ENCODE data around the gene ST6GALNAC6. TPM values are rescaled to one million over a fixed set of nuclear protein-coding genes. Genes with fewer than 3 reads are reported as not detected.
"Not testable (repeated sequence)": the region's sequence is repeated elsewhere in the genome, so short reads cannot be mapped to it uniquely, and the experiment has no call there.

Gene ST6GALNAC6
- total and polyA plus RNA-seq, 9 donors: 35.9 to 60.6 (median 49.0) TPM

DNA sequence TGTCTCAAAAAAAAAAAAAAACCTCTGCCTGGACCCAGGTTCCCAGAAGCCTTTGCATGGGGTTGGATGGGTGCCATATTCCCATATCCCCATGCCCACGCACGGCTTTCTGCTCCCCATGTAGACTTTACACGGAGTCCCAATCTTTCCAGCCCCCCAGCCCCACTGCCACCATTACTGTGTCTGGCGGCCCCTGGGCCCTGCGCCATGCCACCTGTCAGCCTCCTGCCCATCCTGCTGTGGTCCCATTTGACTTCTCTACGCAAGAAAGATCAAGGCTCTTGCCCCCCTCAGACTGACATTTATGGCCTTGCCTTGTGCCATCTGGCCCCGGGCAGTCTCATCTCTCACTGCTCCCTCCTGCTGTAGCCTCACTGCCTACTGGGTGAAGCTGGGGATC is 15.4 kb downstream of the ST6GALNAC6 start:
- Histone ChIP-seq H3K4me3 (ENCODE audit: low read length) (no peak overlapping the region), H3K36me3 (ENCODE audit: control insufficient read depth, insufficient read depth, low read length) (peaks cover 45% of the 10 kb centered on the region), H3K27ac (ENCODE audit: low read length) (no peak overlapping the region), H3K4me1 (ENCODE audit: control insufficient read depth, insufficient read depth, low read length) (peaks cover 32% of the 10 kb centered on the region), H3K9me3 (replicated peaks; ENCODE audit: control insufficient read depth, low read depth, low read length) (no peaks in the 10 kb centered on the region), H3K27me3 (ENCODE audit: control insufficient read depth, insufficient read depth, low read length) (no peaks in the 10 kb centered on the region)
- WGBS (ENCODE audit: insufficient coverage): 68% methylated on average over 7 of the region's 7 CpGs
- DNase-seq: no peak

DNA sequence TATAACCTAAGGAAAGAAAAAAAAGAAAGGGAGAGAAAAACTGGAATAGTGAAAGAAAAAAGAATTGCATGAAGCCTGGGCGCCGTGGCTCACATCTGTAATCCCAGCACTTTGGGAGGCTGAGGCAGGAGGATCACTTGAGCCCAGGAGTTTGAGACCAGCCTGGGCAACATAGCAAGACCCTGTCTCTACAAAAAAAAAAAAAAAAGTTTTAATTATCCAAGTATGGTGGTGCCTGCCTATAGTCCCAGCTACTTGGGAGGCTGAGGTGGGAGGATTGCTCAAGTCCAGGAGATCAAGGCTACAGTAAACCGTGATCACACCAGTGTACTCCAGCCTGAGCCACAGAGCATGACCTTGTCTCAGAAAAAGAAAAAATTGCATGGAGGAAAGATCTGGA is 17.7 kb downstream of the ST6GALNAC6 start:
- not testable (repeated sequence) for H3K9me3 ChIP-seq (replicated peaks; ENCODE audit: control insufficient read depth, low read depth, low read length); H3K4me3 ChIP-seq (ENCODE audit: low read length); DNase-seq; H3K27me3 ChIP-seq (ENCODE audit: control insufficient read depth, insufficient read depth, low read length); H3K27ac ChIP-seq (ENCODE audit: low read length)
- no CpG with 5 or more reads among the region's 3 CpGs for WGBS (ENCODE audit: insufficient coverage)
- H3K36me3 ChIP-seq (ENCODE audit: control insufficient read depth, insufficient read depth, low read length): peaks cover 32% of the 10 kb centered on the region
- peaks cover 50% of the 10 kb centered on the region for H3K4me1 ChIP-seq (ENCODE audit: control insufficient read depth, insufficient read depth, low read length)

DNA sequence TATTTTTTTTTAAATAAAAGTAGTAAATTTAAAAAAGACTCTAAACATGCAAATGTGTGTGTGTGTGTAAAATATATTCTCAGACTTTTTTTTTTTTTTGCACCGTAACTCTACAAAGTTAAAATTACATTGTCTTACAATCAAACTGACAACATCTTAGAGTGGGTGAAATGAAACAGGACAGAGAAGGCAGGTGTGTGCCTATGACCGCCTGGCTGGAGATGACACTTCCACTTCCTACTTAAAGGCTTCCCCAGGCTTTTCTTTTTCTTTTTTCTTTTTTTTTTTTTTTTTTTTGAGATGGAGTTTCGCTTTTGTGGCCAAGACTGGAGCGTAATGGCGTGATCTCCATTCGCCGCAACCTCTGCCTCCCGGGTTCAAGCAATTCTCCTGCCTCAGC is 19.3 kb downstream of the ST6GALNAC6 start:
- no peak overlapping the region for H3K4me3 ChIP-seq (ENCODE audit: low read length)

DNA sequence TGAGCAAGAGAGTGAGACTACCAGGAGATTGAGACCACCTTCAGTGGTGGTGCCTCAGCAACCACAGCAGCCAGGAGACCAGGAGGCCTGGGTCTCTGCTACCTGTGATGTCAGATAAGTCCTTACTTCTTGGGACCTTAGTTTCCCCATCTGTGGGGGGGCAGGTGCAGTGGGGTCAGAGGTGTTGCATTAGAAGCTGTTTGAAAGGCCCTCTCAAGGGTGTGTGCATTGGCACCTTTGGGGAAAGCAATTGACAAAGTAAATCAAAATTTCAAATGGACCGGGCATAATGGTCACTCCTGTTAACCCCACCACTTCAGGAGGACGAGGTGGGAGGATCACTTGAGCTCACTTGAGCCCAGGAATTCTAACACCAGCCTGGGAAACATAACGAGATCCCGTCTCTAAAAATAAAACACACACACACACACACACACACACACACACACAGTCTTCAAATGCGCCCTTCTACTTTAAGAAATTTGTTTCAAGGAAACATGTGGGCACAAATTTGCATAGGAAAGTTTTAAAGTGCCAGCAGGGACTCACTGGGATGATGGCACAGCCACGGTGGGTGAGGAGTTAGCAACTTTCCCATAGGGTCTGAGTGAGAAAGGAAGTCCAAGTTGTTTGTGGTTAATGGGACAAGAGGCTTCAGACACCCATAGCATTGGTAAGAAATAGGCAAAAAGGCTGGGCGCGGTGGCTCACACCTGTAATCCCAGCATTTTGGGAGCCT is 20.6 kb downstream of the ST6GALNAC6 start:
- H3K9me3 ChIP-seq (replicated peaks; ENCODE audit: control insufficient read depth, low read depth, low read length): no peaks in the 10 kb centered on the region
- no peak overlapping the region for H3K4me3 ChIP-seq (ENCODE audit: low read length)
- H3K27ac ChIP-seq (ENCODE audit: low read length): peak overlapping the region; percentile 82
- WGBS (ENCODE audit: insufficient coverage): 70% methylated on average over 2 of the region's 8 CpGs
- H3K27me3 ChIP-seq (ENCODE audit: control insufficient read depth, insufficient read depth, low read length): no peaks in the 10 kb centered on the region
- peaks cover 11% of the 10 kb centered on the region for H3K36me3 ChIP-seq (ENCODE audit: control insufficient read depth, insufficient read depth, low read length)
- no peak for DNase-seq
- peaks cover 54% of the 10 kb centered on the region for H3K4me1 ChIP-seq (ENCODE audit: control insufficient read depth, insufficient read depth, low read length)

More for the DNA sequence above, 19.3 kb downstream of the ST6GALNAC6 start:
- DNase-seq: no peak
- H3K4me1 ChIP-seq (ENCODE audit: control insufficient read depth, insufficient read depth, low read length): peaks cover 54% of the 10 kb centered on the region
- H3K27ac ChIP-seq (ENCODE audit: low read length): no peak overlapping the region
- H3K9me3 ChIP-seq (replicated peaks; ENCODE audit: control insufficient read depth, low read depth, low read length): no peaks in the 10 kb centered on the region
- no CpG with 5 or more reads among the region's 8 CpGs for WGBS (ENCODE audit: insufficient coverage)
- no peaks in the 10 kb centered on the region for H3K27me3 ChIP-seq (ENCODE audit: control insufficient read depth, insufficient read depth, low read length)
- H3K36me3 ChIP-seq (ENCODE audit: control insufficient read depth, insufficient read depth, low read length): peaks cover 17% of the 10 kb centered on the region

DNA sequence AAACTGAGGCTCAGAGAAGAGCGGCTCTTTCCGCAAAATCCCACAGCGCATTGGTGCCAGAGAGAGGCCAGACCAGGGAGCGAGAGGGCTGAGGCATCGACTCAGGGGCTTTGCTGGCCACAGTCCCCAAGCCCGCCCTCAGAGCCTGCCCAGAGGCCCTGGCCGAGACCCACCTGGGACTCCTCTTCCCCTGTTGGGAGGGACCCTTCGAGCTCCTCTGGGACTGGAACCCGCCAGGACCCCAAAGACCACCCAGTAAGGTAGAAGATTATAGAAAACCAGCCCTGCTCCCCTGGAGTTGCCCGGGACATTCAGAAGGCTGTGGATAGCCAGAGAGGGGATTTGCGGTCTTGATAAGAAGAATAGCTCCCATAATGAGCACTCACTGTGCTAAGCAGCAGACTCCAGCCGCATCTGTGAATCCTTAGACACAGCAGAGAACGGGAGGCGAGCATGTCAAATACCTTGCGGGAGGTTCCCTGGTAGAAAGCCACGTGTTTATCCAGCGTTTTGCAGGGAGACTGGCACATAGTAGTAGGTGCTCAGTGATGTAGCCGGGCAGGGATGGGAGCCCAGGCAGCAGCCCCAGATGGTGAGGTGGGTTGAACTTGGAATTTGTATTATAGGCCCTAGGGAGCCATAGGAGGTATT is 21.3 kb downstream of the ST6GALNAC6 start:
- WGBS (ENCODE audit: insufficient coverage): 29% methylated on average over 12 of the region's 18 CpGs
- DNase-seq: no peak
- Histone ChIP-seq H3K4me1 (ENCODE audit: control insufficient read depth, insufficient read depth, low read length) (peaks cover 60% of the 10 kb centered on the region), H3K9me3 (replicated peaks; ENCODE audit: control insufficient read depth, low read depth, low read length) (no peaks in the 10 kb centered on the region), H3K27ac (ENCODE audit: low read length) (peak overlapping the region; percentile 82), H3K36me3 (ENCODE audit: control insufficient read depth, insufficient read depth, low read length) (peaks cover 14% of the 10 kb centered on the region), H3K4me3 (ENCODE audit: low read length) (peak overlapping the region; percentile 58), H3K27me3 (ENCODE audit: control insufficient read depth, insufficient read depth, low read length) (no peaks in the 10 kb centered on the region)

DNA sequence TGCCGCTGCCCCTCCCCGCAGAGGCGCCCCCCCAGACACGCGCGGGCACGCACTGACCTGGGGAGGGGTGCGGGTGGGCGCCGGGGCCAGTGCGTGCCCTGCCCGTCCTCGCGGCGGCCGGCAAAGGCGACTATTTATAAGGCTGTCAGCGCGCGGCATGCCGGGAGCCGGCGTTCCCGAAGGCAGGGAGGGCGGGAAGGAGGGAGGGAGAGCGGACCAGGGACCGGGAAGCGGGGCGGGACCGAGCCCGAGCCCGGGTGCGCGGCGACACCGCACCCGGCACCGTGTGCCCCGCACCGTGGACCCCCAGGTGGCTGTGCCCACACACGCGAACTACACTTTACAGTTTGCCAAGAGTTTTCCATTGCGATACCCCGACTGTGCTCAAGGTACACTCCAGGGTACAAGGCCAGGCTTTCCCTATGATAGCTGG is 21.8 kb downstream of the ST6GALNAC6 start, which contains the start of gene AK1:
Gene AK1 (minus strand): TSS at position 110 of the 433 bp plus-strand sequence. CDS start 3,058 bp downstream, outside the sequence.
- H3K27ac ChIP-seq (ENCODE audit: low read length): peak within 1 kb of the TSS; percentile 92
- peaks cover 14% of the 10 kb centered on the region for H3K36me3 ChIP-seq (ENCODE audit: control insufficient read depth, insufficient read depth, low read length)
- H3K4me3 ChIP-seq (ENCODE audit: low read length): peak within 1 kb of the TSS; percentile 59
- H3K4me1 ChIP-seq (ENCODE audit: control insufficient read depth, insufficient read depth, low read length): peaks cover 60% of the 10 kb centered on the region
- no peaks in the 10 kb centered on the region for H3K27me3 ChIP-seq (ENCODE audit: control insufficient read depth, insufficient read depth, low read length)
- WGBS (ENCODE audit: insufficient coverage): 2% methylated on average over 42 of the region's 44 CpGs
- no peaks in the 10 kb centered on the region for H3K9me3 ChIP-seq (replicated peaks; ENCODE audit: control insufficient read depth, low read depth, low read length)
- DNase-seq: peak; percentile 84

DNA sequence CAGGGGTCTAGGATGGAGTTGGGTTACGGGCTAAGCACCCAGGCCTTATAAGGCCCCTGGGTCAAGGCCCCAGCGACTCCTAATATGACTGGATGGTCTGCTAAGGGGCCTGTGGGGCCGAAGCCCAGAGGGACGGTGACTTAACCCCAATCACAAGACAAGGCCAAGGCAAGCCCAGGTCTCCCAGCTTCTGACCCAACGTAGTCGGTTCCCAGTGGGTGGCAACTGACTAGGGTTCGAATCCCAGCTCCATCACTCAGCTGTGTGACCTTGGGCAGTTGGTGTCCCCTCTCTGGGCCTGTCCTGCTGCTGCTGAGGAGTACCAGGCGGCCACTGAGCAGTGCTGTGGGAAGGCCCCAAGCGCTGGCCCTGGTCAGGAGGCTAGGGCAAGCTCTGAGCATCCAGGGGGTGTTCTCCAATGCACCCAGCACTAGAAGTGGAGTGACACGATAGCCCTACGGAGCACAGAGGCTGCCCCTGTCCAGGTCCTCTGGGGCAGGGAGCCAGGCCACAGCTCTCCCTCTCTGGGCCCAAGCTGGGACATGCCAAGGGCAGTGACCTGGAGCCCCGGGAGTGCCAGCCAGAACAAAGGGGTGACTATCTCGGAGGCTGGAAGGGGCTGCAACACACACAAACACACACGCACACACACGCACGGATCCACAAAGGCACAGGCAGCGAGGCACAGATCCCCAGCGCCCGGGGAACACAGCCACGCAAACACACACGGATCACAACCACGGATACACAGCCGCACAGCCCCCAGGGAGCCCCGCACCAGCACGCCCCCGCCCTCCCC is 22.4 kb downstream of the ST6GALNAC6 start:
- Histone ChIP-seq H3K36me3 (ENCODE audit: control insufficient read depth, insufficient read depth, low read length) (peaks cover 19% of the 10 kb centered on the region), H3K4me1 (ENCODE audit: control insufficient read depth, insufficient read depth, low read length) (peaks cover 59% of the 10 kb centered on the region), H3K27ac (ENCODE audit: low read length) (peak overlapping the region; percentile 92), H3K27me3 (ENCODE audit: control insufficient read depth, insufficient read depth, low read length) (no peaks in the 10 kb centered on the region), H3K9me3 (replicated peaks; ENCODE audit: control insufficient read depth, low read depth, low read length) (no peaks in the 10 kb centered on the region), H3K4me3 (ENCODE audit: low read length) (peak overlapping the region; percentile 59)
- DNase-seq: no peak
- 45% methylated on average over 15 of the region's 26 CpGs for WGBS (ENCODE audit: insufficient coverage)

DNA sequence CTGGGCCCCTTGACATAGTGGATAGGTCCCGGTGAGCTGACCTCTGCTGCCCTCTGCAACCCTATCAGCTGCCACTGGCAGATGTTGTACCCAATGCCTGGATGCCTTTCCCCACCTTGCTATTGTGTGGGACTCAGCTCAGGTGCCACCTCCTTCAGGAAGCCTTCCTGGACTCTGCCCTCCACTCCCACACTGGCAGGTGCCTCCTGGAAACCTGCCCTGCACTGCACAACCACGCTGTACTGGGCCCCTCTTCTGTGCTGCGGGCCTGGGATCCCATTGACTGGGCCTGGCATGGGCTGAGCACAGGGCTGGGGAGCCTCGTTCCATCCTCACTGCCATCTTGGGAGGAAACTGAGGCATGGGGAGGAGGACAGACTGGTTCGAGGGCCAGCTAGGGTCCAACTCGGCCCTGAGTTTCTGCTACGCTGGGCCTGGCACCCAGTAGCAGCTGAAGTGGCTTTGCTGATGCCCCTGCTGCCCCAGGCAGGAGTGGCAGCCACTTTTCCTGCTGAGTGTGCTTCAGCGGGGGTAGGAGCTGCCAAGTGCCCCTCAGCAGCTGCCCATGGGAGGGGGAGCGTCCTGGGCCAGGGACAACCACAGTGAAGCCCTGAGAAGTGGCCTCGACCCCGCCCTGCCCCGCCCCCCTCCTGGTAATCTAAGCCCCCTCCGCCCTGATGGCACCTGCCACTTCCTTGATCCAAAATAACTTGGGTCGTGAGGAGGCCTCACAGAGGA is 23.2 kb downstream of the ST6GALNAC6 start:
- WGBS (ENCODE audit: insufficient coverage): 74% methylated on average over 7 of the region's 14 CpGs

DNA sequence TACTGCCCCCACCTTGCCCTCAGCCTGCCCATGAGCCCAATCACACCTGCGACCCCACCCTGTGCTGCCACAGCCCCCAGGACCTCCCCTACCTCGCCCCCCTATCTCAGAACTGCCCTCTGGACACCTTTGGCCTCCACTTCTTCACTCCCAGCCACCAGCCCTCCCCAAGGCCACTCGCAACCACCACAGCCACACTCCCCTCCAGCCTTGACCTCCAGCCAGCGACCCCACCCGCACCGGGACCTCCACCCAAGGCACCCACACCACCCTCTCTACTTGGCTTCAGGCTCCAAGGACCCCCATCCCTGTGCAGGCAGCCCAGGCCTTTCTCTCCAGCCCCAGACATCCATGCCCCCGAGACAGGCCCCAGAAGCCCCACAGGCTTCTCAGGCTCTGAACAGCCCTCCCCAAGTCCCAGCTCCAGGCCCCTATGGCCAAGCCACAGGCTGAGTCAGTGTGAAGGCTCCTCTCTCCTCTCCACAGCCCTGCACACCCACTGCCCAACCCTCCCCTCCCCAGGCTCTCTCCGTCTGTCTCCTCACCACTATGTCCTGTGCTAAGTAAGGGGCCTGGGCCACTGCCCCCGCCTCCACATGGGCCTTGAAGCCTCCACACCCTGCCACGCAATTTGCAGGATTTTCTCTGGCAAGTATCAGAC is 24.0 kb downstream of the ST6GALNAC6 start:
- H3K4me3 ChIP-seq (ENCODE audit: low read length): peak overlapping the region; percentile 44
- WGBS (ENCODE audit: insufficient coverage): 64% methylated on average over 10 of the region's 10 CpGs
- H3K9me3 ChIP-seq (replicated peaks; ENCODE audit: control insufficient read depth, low read depth, low read length): no peaks in the 10 kb centered on the region
- DNase-seq: no peak
- H3K27me3 ChIP-seq (ENCODE audit: control insufficient read depth, insufficient read depth, low read length): no peaks in the 10 kb centered on the region
- peaks cover 34% of the 10 kb centered on the region for H3K36me3 ChIP-seq (ENCODE audit: control insufficient read depth, insufficient read depth, low read length)
- peaks cover 59% of the 10 kb centered on the region for H3K4me1 ChIP-seq (ENCODE audit: control insufficient read depth, insufficient read depth, low read length)
- peak overlapping the region; percentile 90 for H3K27ac ChIP-seq (ENCODE audit: low read length)

More for the DNA sequence above, 23.2 kb downstream of the ST6GALNAC6 start:
- peaks cover 27% of the 10 kb centered on the region for H3K36me3 ChIP-seq (ENCODE audit: control insufficient read depth, insufficient read depth, low read length)
- no peaks in the 10 kb centered on the region for H3K27me3 ChIP-seq (ENCODE audit: control insufficient read depth, insufficient read depth, low read length)
- H3K4me1 ChIP-seq (ENCODE audit: control insufficient read depth, insufficient read depth, low read length): peaks cover 59% of the 10 kb centered on the region
- H3K27ac ChIP-seq (ENCODE audit: low read length): peak overlapping the region; percentile 92
- peak overlapping the region; percentile 44 for H3K4me3 ChIP-seq (ENCODE audit: low read length)
- DNase-seq: peak; percentile 80
- no peaks in the 10 kb centered on the region for H3K9me3 ChIP-seq (replicated peaks; ENCODE audit: control insufficient read depth, low read depth, low read length)

All from muscle of leg (tissue), 11 donors.